ENCODE data around the gene ELMO1. TPM values are rescaled to one million over a fixed set of nuclear protein-coding genes. Genes with fewer than 3 reads are reported as not detected.
A peak's percentile ranks its signal among the peaks of the same experiment; 100 is the strongest.

ELMO1 gene
- total RNA-seq, 1 experiment from 2014 or later = 21.7 TPM

- DNase-seq (ENCODE audit: low read depth) = no peak
Observed at GRCh38 chr7:36918591-36918990, 530.1 kb downstream of the ELMO1 start.

GRCh38 chr7:36916619-36917018 is 532.0 kb downstream of the ELMO1 start:
- no peak for DNase-seq (ENCODE audit: low read depth)

- DNase-seq (ENCODE audit: low read depth) = no peak
Observed at GRCh38 chr7:36916116-36916515, 532.5 kb downstream of the ELMO1 start.

GRCh38 chr7:36911788-36912187 is 536.9 kb downstream of the ELMO1 start:
- no peak for DNase-seq (ENCODE audit: low read depth)

- no peak for DNase-seq (ENCODE audit: low read depth)
Observed at GRCh38 chr7:36910859-36911258, 537.8 kb downstream of the ELMO1 start.

GRCh38 chr7:36910401-36910800 is 538.3 kb downstream of the ELMO1 start:
- no peak for DNase-seq (ENCODE audit: low read depth)

- DNase-seq (ENCODE audit: low read depth) = no peak
Observed at GRCh38 chr7:36906956-36907635, 541.6 kb downstream of the ELMO1 start.

GRCh38 chr7:36906448-36906847 is 542.2 kb downstream of the ELMO1 start:
- DNase-seq (ENCODE audit: low read depth) = no peak

GRCh38 chr7:36905841-36906240 is 542.8 kb downstream of the ELMO1 start:
- no peak for DNase-seq (ENCODE audit: low read depth)

- DNase-seq (ENCODE audit: low read depth) = peak; percentile 46
Observed at GRCh38 chr7:36904802-36905201, 543.9 kb downstream of the ELMO1 start.

- DNase-seq (ENCODE audit: low read depth) = no peak
Observed at GRCh38 chr7:36904101-36904500, 544.6 kb downstream of the ELMO1 start.

- DNase-seq (ENCODE audit: low read depth) = no peak
Observed at GRCh38 chr7:36900988-36901710, 547.5 kb downstream of the ELMO1 start.

GRCh38 chr7:36898186-36898585 is 550.5 kb downstream of the ELMO1 start:
- no peak for DNase-seq (ENCODE audit: low read depth)

GRCh38 chr7:36896956-36897590 is 551.6 kb downstream of the ELMO1 start:
- no peak for DNase-seq (ENCODE audit: low read depth)

GRCh38 chr7:36896418-36896817 is 552.2 kb downstream of the ELMO1 start:
- DNase-seq (ENCODE audit: low read depth) = peak; percentile 26

- peak; percentile 65 for DNase-seq (ENCODE audit: low read depth)
Observed at GRCh38 chr7:36895192-36895591, 553.5 kb downstream of the ELMO1 start.

- DNase-seq (ENCODE audit: low read depth) = no peak
Observed at GRCh38 chr7:36894190-36894589, 554.5 kb downstream of the ELMO1 start.

- no peak for DNase-seq (ENCODE audit: low read depth)
Observed at GRCh38 chr7:36889182-36889581, 559.5 kb downstream of the ELMO1 start.

- no peak for DNase-seq (ENCODE audit: low read depth)
Observed at GRCh38 chr7:36887969-36888368, 560.7 kb downstream of the ELMO1 start.

- no peak for DNase-seq (ENCODE audit: low read depth)
Observed at GRCh38 chr7:36887233-36887632, 561.4 kb downstream of the ELMO1 start.

GRCh38 chr7:36884910-36885309 is 563.8 kb downstream of the ELMO1 start:
- DNase-seq (ENCODE audit: low read depth) = no peak

GRCh38 chr7:36884351-36884750 is 564.3 kb downstream of the ELMO1 start:
- no peak for DNase-seq (ENCODE audit: low read depth)
